Measurements from ENCODE around the gene COBL. TPM values are rescaled to one million over a fixed set of nuclear protein-coding genes. Genes with fewer than 3 reads are reported as not detected.

Gene COBL
- total RNA-seq, 2 donors from 2014 or later: 36.5 to 46.6 TPM

DNA sequence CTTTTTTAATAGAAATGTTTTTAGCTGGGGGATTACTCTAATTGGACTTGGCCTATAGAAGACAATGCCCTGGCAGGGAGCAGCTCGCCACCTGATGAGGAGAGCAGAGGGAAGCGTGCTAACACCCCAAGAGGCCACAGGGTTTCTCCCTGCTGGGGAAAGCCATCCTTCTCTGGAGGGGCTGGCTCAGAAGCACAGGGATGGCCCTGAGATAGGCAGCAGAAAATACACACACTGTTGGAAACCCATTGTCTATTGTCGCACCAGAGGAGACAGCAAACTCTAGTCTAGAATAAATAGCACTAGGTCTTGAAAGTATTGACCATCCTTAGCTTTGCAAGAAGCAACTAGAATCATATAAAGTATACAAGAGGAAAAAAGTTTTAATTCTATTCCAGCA lies 5.4 kb downstream of the COBL start:
- no peaks in the 10 kb centered on the region for H3K9me3 ChIP-seq
- H3K27me3 ChIP-seq (replicated peaks; ENCODE audit: insufficient read depth): no peaks in the 10 kb centered on the region
- DNase-seq (ENCODE audit: low spot score): no peak
- H3K4me1 ChIP-seq (replicated peaks): no peaks in the 10 kb centered on the region
- H3K36me3 ChIP-seq: no peaks in the 10 kb centered on the region
- no peak overlapping the region for H3K4me3 ChIP-seq
- WGBS: 96% methylated on average over 3 of the region's 3 CpGs
- intact Hi-C loops (cut with DNase I): no loop called here
- TF ChIP-seq CTCF (IDR thresholded peaks at IDR 0.05) (no peak), POLR2A (IDR thresholded peaks at IDR 0.05) (no peak), POLR2AphosphoS5 (IDR thresholded peaks at IDR 0.05) (no peak)
- no peak overlapping the region for H3K27ac ChIP-seq

- no peak overlapping the region for H3K27ac ChIP-seq
- H3K4me1 ChIP-seq (replicated peaks): no peaks in the 10 kb centered on the region
- no peak overlapping the region for H3K4me3 ChIP-seq
- intact Hi-C loops (cut with DNase I): no loop called here
- H3K27me3 ChIP-seq (replicated peaks; ENCODE audit: insufficient read depth): no peaks in the 10 kb centered on the region
- no peak for DNase-seq (ENCODE audit: low spot score)
- WGBS: 84% methylated on average over 3 of the region's 3 CpGs
- H3K36me3 ChIP-seq: no peaks in the 10 kb centered on the region
- no peaks in the 10 kb centered on the region for H3K9me3 ChIP-seq
- TF ChIP-seq POLR2A (IDR thresholded peaks at IDR 0.05) (no peak), POLR2AphosphoS5 (IDR thresholded peaks at IDR 0.05) (no peak), CTCF (IDR thresholded peaks at IDR 0.05) (no peak)
Measured at GRCh38 chr7:51310131-51310583, 6.5 kb downstream of the COBL start.

- 90% methylated on average over 8 of the region's 8 CpGs for WGBS
- TF ChIP-seq POLR2A (IDR thresholded peaks at IDR 0.05): no peak
- no peaks in the 10 kb centered on the region for H3K4me1 ChIP-seq (replicated peaks)
- no peak overlapping the region for H3K27ac ChIP-seq
- no peak overlapping the region for H3K4me3 ChIP-seq
- intact Hi-C loops (cut with DNase I): no loop called here
- DNase-seq (ENCODE audit: low spot score): no peak
- H3K36me3 ChIP-seq: no peaks in the 10 kb centered on the region
- no peaks in the 10 kb centered on the region for H3K27me3 ChIP-seq (replicated peaks; ENCODE audit: insufficient read depth)
- H3K9me3 ChIP-seq: no peaks in the 10 kb centered on the region
Measured at GRCh38 chr7:51309361-51310130, 7.1 kb downstream of the COBL start.

DNA sequence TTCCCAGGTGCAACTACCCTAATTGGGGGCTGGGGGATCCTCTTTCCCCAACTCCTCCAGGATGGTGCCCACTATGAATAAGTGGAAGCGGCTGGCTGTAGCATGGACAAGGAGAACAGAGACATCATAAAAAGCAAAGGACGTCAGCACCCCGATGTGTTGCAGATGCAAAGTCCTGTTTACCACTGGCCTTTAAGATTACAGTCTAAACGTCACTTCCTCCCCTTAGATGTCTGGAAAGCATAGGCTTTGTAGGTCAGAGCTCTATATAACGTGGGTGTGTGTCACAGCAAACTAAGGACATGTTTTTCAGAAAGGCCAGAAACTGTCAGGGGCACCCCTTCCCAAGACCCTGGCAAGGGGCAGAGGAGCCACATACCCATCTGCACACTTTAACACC lies 7.9 kb downstream of the COBL start:
- H3K27ac ChIP-seq: no peak overlapping the region
- TF ChIP-seq POLR2AphosphoS5 (IDR thresholded peaks at IDR 0.05): no peak
- TF ChIP-seq POLR2A (IDR thresholded peaks at IDR 0.05): no peak
- no peak for TF ChIP-seq CTCF (IDR thresholded peaks at IDR 0.05)
- 82% methylated on average over 5 of the region's 5 CpGs for WGBS

DNA sequence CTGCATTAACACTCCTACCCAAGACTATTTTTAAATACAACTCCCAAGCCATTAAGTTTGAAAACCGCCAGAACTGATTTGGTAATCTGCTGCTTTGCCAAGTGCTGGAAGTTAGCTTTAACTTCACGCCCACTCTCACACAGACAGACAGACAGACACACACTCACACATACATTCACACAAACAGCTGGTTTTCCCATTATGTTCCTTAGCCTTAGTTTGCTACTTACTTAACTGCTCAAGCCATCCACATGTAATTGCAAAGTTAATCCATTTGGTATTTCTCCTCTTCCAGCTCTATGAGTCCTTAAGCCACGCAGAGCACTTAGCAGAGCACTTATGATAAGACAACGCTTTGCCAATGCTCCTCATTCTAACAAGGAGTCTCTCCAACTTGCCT lies 8.3 kb downstream of the COBL start:
- Histone ChIP-seq H3K27me3 (replicated peaks; ENCODE audit: insufficient read depth) (no peaks in the 10 kb centered on the region), H3K9me3 (no peaks in the 10 kb centered on the region), H3K4me3 (no peak overlapping the region), H3K27ac (no peak overlapping the region), H3K4me1 (replicated peaks) (no peaks in the 10 kb centered on the region), H3K36me3 (no peaks in the 10 kb centered on the region)
- TF ChIP-seq CTCF (IDR thresholded peaks at IDR 0.05): no peak
- TF ChIP-seq POLR2AphosphoS5 (IDR thresholded peaks at IDR 0.05): no peak
- no peak for TF ChIP-seq POLR2A (IDR thresholded peaks at IDR 0.05)
- 81% methylated on average over 4 of the region's 4 CpGs for WGBS
- intact Hi-C loops (cut with DNase I): no loop called here
- no peak for DNase-seq (ENCODE audit: low spot score)

More for the DNA sequence above, 7.9 kb downstream of the COBL start:
- intact Hi-C loops (cut with DNase I): no loop called here
- Histone ChIP-seq H3K36me3 (no peaks in the 10 kb centered on the region), H3K27me3 (replicated peaks; ENCODE audit: insufficient read depth) (no peaks in the 10 kb centered on the region), H3K4me1 (replicated peaks) (no peaks in the 10 kb centered on the region), H3K4me3 (no peak overlapping the region), H3K9me3 (no peaks in the 10 kb centered on the region)
- DNase-seq (ENCODE audit: low spot score): no peak

All from prostate gland (tissue), 2 donors.